HCT116 (cell line): ENCODE results near the gene GRPR.

ENCODE experiments used
- CEBPB ChIP-seq: IDR thresholded peaks from 2 replicates; pipeline ENCODE4 v1.6.1; 2012; ENCODE audit warnings: low read depth
- EZH2 ChIP-seq: fragments of 200-600 bp; sonication (generic); IDR thresholded peaks from 2 replicates; pipeline ENCODE4 v1.6.1; 2017; ENCODE audit warnings: antibody characterized with exemption, mixed run types
- FOSL1 ChIP-seq: IDR thresholded peaks from 2 replicates; pipeline ENCODE4 v1.6.1; 2012; ENCODE audit warnings: low read depth
- POLR2A ChIP-seq: IDR thresholded peaks from 2 replicates; pipeline ENCODE4 v1.7.0; 2011; ENCODE audit warnings: borderline replicate concordance; ENCODE audit not compliant: insufficient read depth, insufficient read length; ENCODE audit errors: extremely low read depth
- POLR2AphosphoS5 ChIP-seq: IDR thresholded peaks from 2 replicates; pipeline ENCODE4 v1.6.1; 2011; ENCODE audit warnings: mild to moderate bottlenecking, low read depth, low read length, moderate library complexity
- SIN3A ChIP-seq: IDR thresholded peaks from 2 replicates; pipeline ENCODE4 v1.6.1; 2012; ENCODE audit warnings: low read depth
- SP1 ChIP-seq: IDR thresholded peaks from 2 replicates; pipeline ENCODE4 v1.6.1; 2012; ENCODE audit warnings: low read depth
- SRF ChIP-seq: IDR thresholded peaks from 2 replicates; pipeline ENCODE4 v1.6.1; 2012; ENCODE audit warnings: low read depth
- YY1 ChIP-seq: IDR thresholded peaks from 2 replicates; pipeline ENCODE4 v1.6.1; 2011; ENCODE audit warnings: low read length, low read depth, moderate library complexity, mild to moderate bottlenecking; ENCODE audit not compliant: insufficient replicate concordance; ENCODE audit errors: extremely low read depth
- ZBTB33 ChIP-seq: IDR thresholded peaks from 2 replicates; pipeline ENCODE4 v1.6.1; 2011; ENCODE audit warnings: mild to moderate bottlenecking, low read length, moderate library complexity; ENCODE audit not compliant: insufficient replicate concordance; ENCODE audit errors: extremely low read depth
- ZFX ChIP-seq: fragments of 450-650 bp; IDR thresholded peaks from 2 replicates; pipeline ENCODE4 v1.6.1; 2017
- TF ChIP-seq, protein P1 (sequence below): IDR thresholded peaks from 2 replicates; pipeline ENCODE4 v1.6.1; 2012; ENCODE audit warnings: low read depth
- TF ChIP-seq, protein P2 (sequence below), 3 experiments: fragments of 200-600 bp in 1 of 3; sonication (generic) in 1 of 3; IDR thresholded peaks in 2 of 3; conservative IDR thresholded peaks in 1 of 3; 2 replicates each; pipeline ENCODE4 v1.5.1; 2012 to 2017; ENCODE audit warnings: low read depth in 2 of 3, low read length in 2 of 3, antibody characterized with exemption in 1 of 3, borderline replicate concordance in 1 of 3, control low read depth in 1 of 3, mild to moderate bottlenecking in 1 of 3, mixed read lengths in 1 of 3, mixed run types in 1 of 3, moderate library complexity in 1 of 3; ENCODE audit not compliant: insufficient read depth in 1 of 3

- TF ChIP-seq, protein P1, sequence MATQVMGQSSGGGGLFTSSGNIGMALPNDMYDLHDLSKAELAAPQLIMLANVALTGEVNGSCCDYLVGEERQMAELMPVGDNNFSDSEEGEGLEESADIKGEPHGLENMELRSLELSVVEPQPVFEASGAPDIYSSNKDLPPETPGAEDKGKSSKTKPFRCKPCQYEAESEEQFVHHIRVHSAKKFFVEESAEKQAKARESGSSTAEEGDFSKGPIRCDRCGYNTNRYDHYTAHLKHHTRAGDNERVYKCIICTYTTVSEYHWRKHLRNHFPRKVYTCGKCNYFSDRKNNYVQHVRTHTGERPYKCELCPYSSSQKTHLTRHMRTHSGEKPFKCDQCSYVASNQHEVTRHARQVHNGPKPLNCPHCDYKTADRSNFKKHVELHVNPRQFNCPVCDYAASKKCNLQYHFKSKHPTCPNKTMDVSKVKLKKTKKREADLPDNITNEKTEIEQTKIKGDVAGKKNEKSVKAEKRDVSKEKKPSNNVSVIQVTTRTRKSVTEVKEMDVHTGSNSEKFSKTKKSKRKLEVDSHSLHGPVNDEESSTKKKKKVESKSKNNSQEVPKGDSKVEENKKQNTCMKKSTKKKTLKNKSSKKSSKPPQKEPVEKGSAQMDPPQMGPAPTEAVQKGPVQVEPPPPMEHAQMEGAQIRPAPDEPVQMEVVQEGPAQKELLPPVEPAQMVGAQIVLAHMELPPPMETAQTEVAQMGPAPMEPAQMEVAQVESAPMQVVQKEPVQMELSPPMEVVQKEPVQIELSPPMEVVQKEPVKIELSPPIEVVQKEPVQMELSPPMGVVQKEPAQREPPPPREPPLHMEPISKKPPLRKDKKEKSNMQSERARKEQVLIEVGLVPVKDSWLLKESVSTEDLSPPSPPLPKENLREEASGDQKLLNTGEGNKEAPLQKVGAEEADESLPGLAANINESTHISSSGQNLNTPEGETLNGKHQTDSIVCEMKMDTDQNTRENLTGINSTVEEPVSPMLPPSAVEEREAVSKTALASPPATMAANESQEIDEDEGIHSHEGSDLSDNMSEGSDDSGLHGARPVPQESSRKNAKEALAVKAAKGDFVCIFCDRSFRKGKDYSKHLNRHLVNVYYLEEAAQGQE: no peak
- TF ChIP-seq POLR2AphosphoS5 (no peak), SP1 (no peak), FOSL1 (no peak), EZH2 (no peak), SIN3A (no peak), YY1 (no peak), SRF (no peak), POLR2A (no peak), CEBPB (no peak), ZBTB33 (no peak), ZFX (no peak)
- TF ChIP-seq, protein P2, sequence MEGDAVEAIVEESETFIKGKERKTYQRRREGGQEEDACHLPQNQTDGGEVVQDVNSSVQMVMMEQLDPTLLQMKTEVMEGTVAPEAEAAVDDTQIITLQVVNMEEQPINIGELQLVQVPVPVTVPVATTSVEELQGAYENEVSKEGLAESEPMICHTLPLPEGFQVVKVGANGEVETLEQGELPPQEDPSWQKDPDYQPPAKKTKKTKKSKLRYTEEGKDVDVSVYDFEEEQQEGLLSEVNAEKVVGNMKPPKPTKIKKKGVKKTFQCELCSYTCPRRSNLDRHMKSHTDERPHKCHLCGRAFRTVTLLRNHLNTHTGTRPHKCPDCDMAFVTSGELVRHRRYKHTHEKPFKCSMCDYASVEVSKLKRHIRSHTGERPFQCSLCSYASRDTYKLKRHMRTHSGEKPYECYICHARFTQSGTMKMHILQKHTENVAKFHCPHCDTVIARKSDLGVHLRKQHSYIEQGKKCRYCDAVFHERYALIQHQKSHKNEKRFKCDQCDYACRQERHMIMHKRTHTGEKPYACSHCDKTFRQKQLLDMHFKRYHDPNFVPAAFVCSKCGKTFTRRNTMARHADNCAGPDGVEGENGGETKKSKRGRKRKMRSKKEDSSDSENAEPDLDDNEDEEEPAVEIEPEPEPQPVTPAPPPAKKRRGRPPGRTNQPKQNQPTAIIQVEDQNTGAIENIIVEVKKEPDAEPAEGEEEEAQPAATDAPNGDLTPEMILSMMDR (IDR thresholded peaks at IDR 0.05 in 2 of 3, conservative IDR thresholded peaks at IDR 0.05 in 1 of 3; ENCODE audit: borderline replicate concordance in 1 of 3, insufficient read depth in 1 of 3, low read depth in 2 of 3, low read length in 2 of 3): no peak
Measured at GRCh38 chrX:16119353-16120220, 3.8 kb upstream of the GRPR start.
